Activated CD8-positive, alpha-beta T cell treated with anti-CD3 and anti-CD28 coated beads for 36 hours (primary cell): ENCODE measurements around the gene LY86. TPM values are rescaled to one million over a fixed set of nuclear protein-coding genes. Genes with fewer than 3 reads are reported as not detected.

ENCODE experiments used
- ATAC-seq: fragments of 200-7000 bp; cut with Tn5 transposase; one replicate; pipeline ENCODE4 v1.10.0; 2021; ENCODE audit warnings: mild to moderate bottlenecking, moderate library complexity
- CTCF ChIA-PET: fragments of 350-600 bp; sonication (Branson Sonifier 250); formaldehyde crosslinking; loops from one replicate; lab custom pipeline; 2021; ENCODE audit warnings: antibody characterized with exemption; lab: Charles Lee
- POLR2A ChIA-PET: fragments of 350-600 bp; sonication (Branson Sonifier 250); formaldehyde crosslinking; loops from one replicate; lab custom pipeline; 2021; ENCODE audit warnings: antibody characterized with exemption; lab: Charles Lee
- DNase-seq: peaks from one replicate; pipeline ENCODE4 v3.0.0-alpha.2; 2020
- H3K27ac Mint-ChIP-seq: one replicate; pipeline ENCODE4 v1.8.0; 2021; ENCODE audit warnings: mild to moderate bottlenecking, mixed read lengths
- H3K27me3 Mint-ChIP-seq: one replicate; pipeline ENCODE4 v1.8.0; 2021; ENCODE audit warnings: mixed read lengths
- H3K36me3 Mint-ChIP-seq: one replicate; pipeline ENCODE4 v1.8.0; 2021; ENCODE audit warnings: low read depth, mixed read lengths
- H3K4me1 Mint-ChIP-seq: one replicate; pipeline ENCODE4 v1.8.0; 2021; ENCODE audit warnings: low read depth, mixed read lengths
- H3K4me3 Mint-ChIP-seq: one replicate; pipeline ENCODE4 v1.8.0; 2021; ENCODE audit warnings: mild to moderate bottlenecking, moderate library complexity, mixed read lengths
- H3K9me3 Mint-ChIP-seq: one replicate; pipeline ENCODE4 v1.8.0; 2021; ENCODE audit warnings: mixed read lengths
- CTCF ChIP-seq: fragments of 200-600 bp; IDR thresholded peaks from one replicate; pipeline ENCODE4 v1.8.0; 2022; ENCODE audit warnings: antibody characterized with exemption, mild to moderate bottlenecking
- intact Hi-C: fragments of 100-400 bp; cut with micrococcal nuclease; formaldehyde crosslinking; loops from one replicate; pipeline ENCODE4 v1.10.0; 2022
- total RNA-seq, 2 experiments: library from RNA; stranded (reverse); gene quantifications; one replicate each; pipeline ENCODE4 v1.2.3, GENCODE V29; 2021

Gene LY86
- total RNA-seq, 2 experiments from 2014 or later: 0.32 TPM; not detected in 1

- no peak for TF ChIP-seq CTCF
- Mint-ChIP-seq H3K4me1 (peaks cover 19% of the 10 kb centered on the region), H3K27ac (no peak overlapping the region), H3K27me3 (no peaks in the 10 kb centered on the region), H3K4me3 (no peak overlapping the region), H3K9me3 (no peaks in the 10 kb centered on the region), H3K36me3 (no peaks in the 10 kb centered on the region)
- ChIA-PET CTCF (interaction anchor here (1.0 kb wide), 1 partner anchor 13 kb away, joined by 3 read pairs; no protein-coding TSS in a partner anchor), POLR2A (no interaction called here)
- intact Hi-C loops: no loop called here
- no peak for ATAC-seq
- DNase-seq: no peak
Measured at GRCh38 chr6:6623553-6623952, 35.0 kb downstream of the LY86 start.

GRCh38 chr6:6624269-6624990, 35.9 kb downstream of the LY86 start:
- ChIA-PET POLR2A (no interaction called here), CTCF (interaction anchor here (1.0 to 1.1 kb wide), 2 partner anchors 12 to 14 kb away, joined by 3 read pairs; no protein-coding TSS in a partner anchor)
- H3K27me3 Mint-ChIP-seq: no peaks in the 10 kb centered on the region
- no peaks in the 10 kb centered on the region for H3K36me3 Mint-ChIP-seq
- no peak for TF ChIP-seq CTCF
- H3K4me3 Mint-ChIP-seq: no peak overlapping the region
- no peaks in the 10 kb centered on the region for H3K9me3 Mint-ChIP-seq
- DNase-seq (no peak), ATAC-seq (no peak)
- H3K27ac Mint-ChIP-seq: no peak overlapping the region
- H3K4me1 Mint-ChIP-seq: peaks cover 17% of the 10 kb centered on the region
- intact Hi-C loops: no loop called here

GRCh38 chr6:6626187-6626586, 37.7 kb downstream of the LY86 start:
- H3K27ac Mint-ChIP-seq: no peak overlapping the region
- POLR2A ChIA-PET: interaction anchor here (1.4 kb wide), 1 partner anchor 13 kb away, joined by 5 read pairs; no protein-coding TSS in a partner anchor
- H3K4me1 Mint-ChIP-seq: peaks cover 12% of the 10 kb centered on the region
- H3K4me3 Mint-ChIP-seq: no peak overlapping the region
- no peak for ATAC-seq
- DNase-seq: no peak
- H3K9me3 Mint-ChIP-seq: no peaks in the 10 kb centered on the region
- TF ChIP-seq CTCF: no peak
- CTCF ChIA-PET: interaction anchor here (0.6 kb wide), 1 partner anchor 107 kb away, joined by 3 read pairs; no protein-coding TSS in a partner anchor
- intact Hi-C loops: no loop called here
- no peaks in the 10 kb centered on the region for H3K36me3 Mint-ChIP-seq
- H3K27me3 Mint-ChIP-seq: no peaks in the 10 kb centered on the region

GRCh38 chr6:6629402-6629801, 40.9 kb downstream of the LY86 start:
- no peaks in the 10 kb centered on the region for H3K27me3 Mint-ChIP-seq
- DNase-seq: no peak
- H3K4me1 Mint-ChIP-seq: peaks cover 19% of the 10 kb centered on the region
- ATAC-seq: no peak
- H3K27ac Mint-ChIP-seq: no peak overlapping the region
- H3K4me3 Mint-ChIP-seq: no peak overlapping the region
- no peaks in the 10 kb centered on the region for H3K36me3 Mint-ChIP-seq
- CTCF ChIA-PET: interaction anchor here (1.2 kb wide), 1 partner anchor 20 kb away, joined by 4 read pairs; no protein-coding TSS in a partner anchor
- TF ChIP-seq CTCF: no peak
- intact Hi-C loops: no loop called here
- no peaks in the 10 kb centered on the region for H3K9me3 Mint-ChIP-seq
- POLR2A ChIA-PET: no interaction called here

GRCh38 chr6:6631053-6631452, 42.5 kb downstream of the LY86 start:
- no peak for DNase-seq
- no peak for TF ChIP-seq CTCF
- intact Hi-C loops: no loop called here
- ChIA-PET POLR2A (no interaction called here), CTCF (no interaction called here)
- H3K36me3 Mint-ChIP-seq: no peaks in the 10 kb centered on the region
- ATAC-seq: no peak
- peaks cover 24% of the 10 kb centered on the region for H3K4me1 Mint-ChIP-seq
- no peaks in the 10 kb centered on the region for H3K9me3 Mint-ChIP-seq
- no peaks in the 10 kb centered on the region for H3K27me3 Mint-ChIP-seq
- no peak overlapping the region for H3K4me3 Mint-ChIP-seq
- H3K27ac Mint-ChIP-seq: no peak overlapping the region
